ENCODE measurements around the gene WNT3.

DNA sequence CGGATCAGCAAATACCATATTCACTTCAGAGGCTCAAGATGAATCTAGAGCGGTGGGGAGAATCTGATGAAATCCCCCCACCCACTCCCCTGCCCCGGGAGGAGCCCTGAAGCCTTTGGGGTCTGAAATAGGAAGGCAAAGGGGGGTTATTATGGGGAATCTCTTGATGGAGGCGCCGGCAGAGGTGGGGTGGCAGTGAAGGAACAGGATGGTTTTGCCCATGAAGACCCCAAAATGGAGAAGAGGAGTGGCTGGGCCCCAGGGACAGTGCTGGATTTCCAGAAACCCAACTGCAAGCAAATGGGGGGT, 637 bp downstream of the WNT3 start:
- TF ChIP-seq, protein P1, sequence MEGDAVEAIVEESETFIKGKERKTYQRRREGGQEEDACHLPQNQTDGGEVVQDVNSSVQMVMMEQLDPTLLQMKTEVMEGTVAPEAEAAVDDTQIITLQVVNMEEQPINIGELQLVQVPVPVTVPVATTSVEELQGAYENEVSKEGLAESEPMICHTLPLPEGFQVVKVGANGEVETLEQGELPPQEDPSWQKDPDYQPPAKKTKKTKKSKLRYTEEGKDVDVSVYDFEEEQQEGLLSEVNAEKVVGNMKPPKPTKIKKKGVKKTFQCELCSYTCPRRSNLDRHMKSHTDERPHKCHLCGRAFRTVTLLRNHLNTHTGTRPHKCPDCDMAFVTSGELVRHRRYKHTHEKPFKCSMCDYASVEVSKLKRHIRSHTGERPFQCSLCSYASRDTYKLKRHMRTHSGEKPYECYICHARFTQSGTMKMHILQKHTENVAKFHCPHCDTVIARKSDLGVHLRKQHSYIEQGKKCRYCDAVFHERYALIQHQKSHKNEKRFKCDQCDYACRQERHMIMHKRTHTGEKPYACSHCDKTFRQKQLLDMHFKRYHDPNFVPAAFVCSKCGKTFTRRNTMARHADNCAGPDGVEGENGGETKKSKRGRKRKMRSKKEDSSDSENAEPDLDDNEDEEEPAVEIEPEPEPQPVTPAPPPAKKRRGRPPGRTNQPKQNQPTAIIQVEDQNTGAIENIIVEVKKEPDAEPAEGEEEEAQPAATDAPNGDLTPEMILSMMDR (IDR thresholded peaks at IDR 0.05; ENCODE audit: low read length) = no peak
- no peak for TF ChIP-seq EZH2 (IDR thresholded peaks at IDR 0.05; ENCODE audit: borderline replicate concordance, low read length)

Data from OCI-LY1 (cell line).